A673 (cell line): ENCODE data around the gene FAM149A.

Source experiments
- CTCF ChIP-seq: fragments of 300-800, 200-600 bp; sonication (generic); conservative IDR thresholded peaks from 2 replicates; pipeline ENCODE4 v1.5.1; 2017; ENCODE audit warnings: low read depth, mild to moderate bottlenecking, antibody characterized with exemption, low read length, moderate library complexity, mixed read lengths
- EZH2 ChIP-seq: fragments of 200-600 bp; sonication (generic); IDR thresholded peaks from 2 replicates; pipeline ENCODE4 v1.6.1; 2017; ENCODE audit warnings: borderline replicate concordance, low read depth, mild to moderate bottlenecking, mixed read lengths, antibody characterized with exemption, low read length; ENCODE audit not compliant: poor library complexity, severe bottlenecking

- no peak for TF ChIP-seq CTCF
- TF ChIP-seq EZH2 = no peak
Measured at GRCh38 chr4:186201010-186201409, 96.5 kb downstream of the FAM149A start.
